Stimulated activated CD4-positive, alpha-beta T cell treated with anti-CD3 and anti-CD28 coated beads, Interleukin-1b, Interleukin-23, amount 100 ng/mL, for 24 hours (primary cell): ENCODE results near the gene LTA4H.

ENCODE experiments used
- DNase-seq, 4 experiments: peaks; one replicate each; pipeline ENCODE4 v3.0.0-alpha.2; 2020; ENCODE audit warnings: low read depth in 4 of 4, low spot score in 1 of 4

LTA4H gene

DNA sequence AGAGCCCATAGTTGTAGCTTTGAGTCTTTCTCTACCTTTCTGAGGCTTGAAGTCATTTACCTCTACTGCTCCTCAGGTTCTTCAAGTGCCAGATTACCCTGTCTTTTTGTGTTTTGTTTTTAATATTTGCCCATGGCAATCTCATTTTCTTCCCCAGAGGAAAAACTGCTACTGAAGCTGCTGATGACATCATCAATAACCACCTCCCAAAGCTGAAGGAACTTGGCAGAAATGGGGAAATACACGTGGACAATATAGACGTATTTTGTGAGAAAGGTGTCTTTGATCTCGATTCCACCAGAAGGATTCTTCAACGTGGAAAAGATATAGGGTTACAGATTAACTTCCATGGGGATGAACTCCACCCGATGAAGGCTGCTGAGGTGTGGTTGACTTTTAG, 75.1 kb downstream of the LTA4H start:
- DNase-seq = no peak

DNA sequence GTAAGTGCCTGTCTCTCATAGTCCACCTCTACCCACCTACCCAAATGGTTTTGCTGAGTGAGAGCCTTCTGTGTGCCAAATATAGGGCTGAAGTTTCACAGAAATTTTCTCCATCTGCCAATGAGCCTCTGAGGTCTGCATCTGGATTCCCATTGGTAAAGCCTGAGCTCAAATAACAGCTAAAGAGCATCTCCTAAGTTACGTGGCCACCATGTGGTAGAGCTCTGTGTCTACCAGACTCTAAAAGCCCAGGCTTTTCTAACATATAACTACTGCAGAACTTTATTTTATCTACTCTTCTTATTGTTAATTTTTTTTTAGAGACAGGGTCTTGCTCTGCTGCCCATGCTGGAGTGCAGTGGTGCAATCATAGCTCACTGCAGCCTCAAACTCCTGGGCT, 76.3 kb downstream of the LTA4H start:
- DNase-seq = no peak

DNA sequence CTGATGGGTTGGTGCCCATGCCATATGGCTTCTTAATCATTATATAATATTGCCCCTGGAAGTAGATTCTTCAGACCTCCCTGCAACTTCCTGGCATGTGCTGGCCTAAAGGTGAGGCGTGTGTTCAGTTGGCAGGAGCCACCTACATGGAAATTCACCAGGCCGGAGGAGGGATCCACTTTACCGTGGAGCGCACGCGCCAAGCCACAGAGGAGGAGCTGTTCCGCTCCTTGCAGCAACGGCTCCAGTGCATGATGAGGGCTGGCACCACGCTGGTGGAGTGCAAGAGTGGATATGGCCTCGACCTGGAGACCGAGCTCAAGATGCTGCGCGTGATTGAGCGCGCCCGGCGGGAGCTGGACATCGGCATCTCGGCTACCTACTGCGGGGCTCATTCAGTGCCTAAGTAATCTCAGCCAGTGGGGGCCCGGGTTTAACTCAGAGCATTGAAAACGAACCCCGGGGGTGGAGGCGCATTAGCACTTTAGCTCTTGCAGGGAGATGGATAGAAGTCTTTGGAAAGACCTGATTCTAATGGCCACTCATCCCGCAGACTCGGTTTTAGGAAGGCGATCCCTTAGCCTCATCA, 78.7 kb downstream of the LTA4H start:
- no peak for DNase-seq

DNA sequence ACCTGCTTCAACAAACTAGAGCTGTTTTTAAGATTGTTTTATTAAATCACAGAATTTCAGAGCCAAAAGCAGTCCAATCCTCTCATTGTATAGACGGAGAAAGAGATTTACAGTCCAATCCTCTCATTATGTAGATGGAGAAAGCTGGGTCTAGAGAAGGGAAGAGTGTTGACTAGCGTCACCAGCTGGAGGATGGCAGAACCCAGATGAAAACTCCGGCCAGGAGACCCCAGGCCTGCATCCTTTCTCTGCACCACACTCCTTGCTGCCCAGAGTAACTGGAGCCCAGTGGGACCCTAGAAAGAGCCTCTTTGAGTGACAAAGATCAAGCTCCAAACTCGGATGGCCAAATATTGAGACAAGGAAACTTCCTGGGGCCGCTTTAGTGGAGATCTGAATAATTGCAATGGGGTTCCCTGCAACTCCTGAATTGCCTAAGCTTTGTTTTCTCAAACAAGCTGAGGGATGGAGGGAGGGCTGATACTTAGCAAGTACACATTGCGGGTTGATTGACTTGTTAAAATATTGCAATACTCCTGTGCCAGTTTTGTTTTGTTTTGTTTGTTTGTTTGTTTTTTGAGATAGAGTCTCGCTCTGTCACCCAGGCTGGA, 79.7 kb downstream of the LTA4H start:
- no peak for DNase-seq

DNA sequence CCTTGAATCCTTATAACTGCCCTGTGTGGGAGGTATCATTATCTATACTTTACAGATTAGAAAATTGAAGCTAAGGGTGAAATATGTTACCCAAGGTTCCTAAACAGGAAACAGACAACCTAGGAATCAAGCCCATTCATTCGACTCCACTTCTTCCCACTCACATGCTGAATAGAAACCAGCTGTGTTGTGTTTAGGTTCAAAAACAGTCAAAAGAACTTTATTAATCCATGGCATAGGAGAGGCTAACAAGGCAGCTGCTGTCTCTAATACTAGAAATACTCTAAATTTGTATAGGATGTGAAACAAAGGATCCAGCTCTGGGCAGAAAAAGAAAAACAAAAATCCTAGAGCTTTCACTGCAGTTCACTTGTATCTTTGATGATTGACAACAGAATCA, 82.4 kb downstream of the LTA4H start:
- DNase-seq = no peak

DNA sequence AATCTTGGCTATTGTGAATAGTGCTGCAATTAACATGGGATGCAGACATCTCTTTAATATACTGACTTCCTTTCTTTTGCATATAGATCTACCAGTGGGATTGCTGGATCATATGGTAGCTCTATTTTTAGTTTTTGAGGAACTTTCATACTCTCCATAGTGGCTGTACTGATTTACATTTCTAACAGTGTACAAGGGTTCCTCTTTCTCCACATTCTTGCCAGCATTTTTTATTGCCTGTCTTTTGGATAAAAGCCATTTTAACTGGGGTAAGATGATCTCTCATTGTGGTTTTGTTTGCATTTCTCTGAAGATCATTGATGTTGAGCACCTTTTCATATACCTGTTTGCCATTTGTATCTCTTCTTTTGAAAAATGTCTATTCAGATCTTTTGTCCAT, 83.9 kb downstream of the LTA4H start:
- DNase-seq = no peak
